ENCODE measurements around the gene KCNK10.

DNA sequence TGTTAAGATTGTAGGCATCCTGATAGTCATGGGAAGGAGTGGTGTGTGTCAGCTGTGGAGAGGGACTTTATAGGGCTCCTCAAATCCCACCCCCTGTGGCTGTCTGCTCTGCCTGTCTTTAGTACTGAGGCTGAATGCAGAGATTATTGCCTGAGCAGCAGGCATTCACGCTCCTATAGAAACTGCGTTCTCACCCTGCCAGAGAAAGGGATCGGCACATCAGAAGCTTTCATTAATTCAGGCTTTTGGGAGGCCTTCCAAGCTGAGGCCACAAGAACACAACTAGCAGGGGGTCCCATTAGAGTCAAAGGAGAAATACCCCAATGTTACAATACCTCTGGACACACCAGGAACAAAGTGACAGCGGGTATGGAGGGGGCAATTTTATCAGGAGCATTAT, 12.6 kb downstream of the KCNK10 start:
- TF ChIP-seq, protein P1, sequence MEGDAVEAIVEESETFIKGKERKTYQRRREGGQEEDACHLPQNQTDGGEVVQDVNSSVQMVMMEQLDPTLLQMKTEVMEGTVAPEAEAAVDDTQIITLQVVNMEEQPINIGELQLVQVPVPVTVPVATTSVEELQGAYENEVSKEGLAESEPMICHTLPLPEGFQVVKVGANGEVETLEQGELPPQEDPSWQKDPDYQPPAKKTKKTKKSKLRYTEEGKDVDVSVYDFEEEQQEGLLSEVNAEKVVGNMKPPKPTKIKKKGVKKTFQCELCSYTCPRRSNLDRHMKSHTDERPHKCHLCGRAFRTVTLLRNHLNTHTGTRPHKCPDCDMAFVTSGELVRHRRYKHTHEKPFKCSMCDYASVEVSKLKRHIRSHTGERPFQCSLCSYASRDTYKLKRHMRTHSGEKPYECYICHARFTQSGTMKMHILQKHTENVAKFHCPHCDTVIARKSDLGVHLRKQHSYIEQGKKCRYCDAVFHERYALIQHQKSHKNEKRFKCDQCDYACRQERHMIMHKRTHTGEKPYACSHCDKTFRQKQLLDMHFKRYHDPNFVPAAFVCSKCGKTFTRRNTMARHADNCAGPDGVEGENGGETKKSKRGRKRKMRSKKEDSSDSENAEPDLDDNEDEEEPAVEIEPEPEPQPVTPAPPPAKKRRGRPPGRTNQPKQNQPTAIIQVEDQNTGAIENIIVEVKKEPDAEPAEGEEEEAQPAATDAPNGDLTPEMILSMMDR (IDR thresholded peaks at IDR 0.05), result no peak
- no peak for TF ChIP-seq POLR2A (IDR thresholded peaks at IDR 0.05)

Measured in suprapubic skin (tissue), 3 donors.